ENCODE measurements around the gene SMTN.
A peak's percentile ranks its signal among the peaks of the same experiment; 100 is the strongest.

DNA sequence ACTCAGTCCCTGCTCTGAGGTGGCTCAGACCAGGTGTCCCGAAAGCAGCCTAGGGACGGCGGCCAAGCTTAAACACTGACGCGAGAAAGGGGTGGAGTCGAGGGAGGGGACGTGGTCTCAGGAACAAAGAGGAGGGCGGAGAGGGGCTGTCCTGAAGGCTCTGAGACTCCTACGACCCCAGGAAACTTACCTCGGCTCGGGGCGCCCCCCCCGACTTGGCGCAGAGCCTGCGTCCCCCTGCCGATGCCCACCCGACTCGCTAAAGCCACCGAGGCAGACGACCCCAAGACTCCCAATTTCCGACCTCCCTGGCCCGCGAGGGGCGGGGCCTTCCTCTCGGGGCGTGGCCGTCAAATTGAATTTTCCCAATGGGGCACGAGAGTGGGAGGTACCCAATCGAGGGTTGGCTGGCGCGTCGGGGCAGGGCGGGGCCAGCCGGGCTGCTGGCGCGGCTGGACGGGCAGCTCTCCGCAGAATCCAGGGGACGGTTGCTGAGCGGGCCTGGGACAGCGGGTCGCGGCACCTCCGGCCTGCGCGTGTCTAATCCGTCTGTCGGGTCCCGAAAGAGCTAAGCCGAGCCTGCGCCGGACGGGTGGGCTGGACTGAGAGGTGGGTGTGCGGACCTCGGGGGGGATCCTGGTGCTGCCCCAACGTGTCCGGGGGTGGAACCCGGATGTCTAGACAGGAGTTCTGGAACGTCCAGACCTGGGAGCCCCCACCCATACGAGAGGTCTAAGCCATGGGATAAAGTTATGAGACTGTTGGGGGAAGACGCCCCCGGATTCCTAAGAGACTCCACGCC is at the start of gene SMTN:
- TF ChIP-seq, protein P1, sequence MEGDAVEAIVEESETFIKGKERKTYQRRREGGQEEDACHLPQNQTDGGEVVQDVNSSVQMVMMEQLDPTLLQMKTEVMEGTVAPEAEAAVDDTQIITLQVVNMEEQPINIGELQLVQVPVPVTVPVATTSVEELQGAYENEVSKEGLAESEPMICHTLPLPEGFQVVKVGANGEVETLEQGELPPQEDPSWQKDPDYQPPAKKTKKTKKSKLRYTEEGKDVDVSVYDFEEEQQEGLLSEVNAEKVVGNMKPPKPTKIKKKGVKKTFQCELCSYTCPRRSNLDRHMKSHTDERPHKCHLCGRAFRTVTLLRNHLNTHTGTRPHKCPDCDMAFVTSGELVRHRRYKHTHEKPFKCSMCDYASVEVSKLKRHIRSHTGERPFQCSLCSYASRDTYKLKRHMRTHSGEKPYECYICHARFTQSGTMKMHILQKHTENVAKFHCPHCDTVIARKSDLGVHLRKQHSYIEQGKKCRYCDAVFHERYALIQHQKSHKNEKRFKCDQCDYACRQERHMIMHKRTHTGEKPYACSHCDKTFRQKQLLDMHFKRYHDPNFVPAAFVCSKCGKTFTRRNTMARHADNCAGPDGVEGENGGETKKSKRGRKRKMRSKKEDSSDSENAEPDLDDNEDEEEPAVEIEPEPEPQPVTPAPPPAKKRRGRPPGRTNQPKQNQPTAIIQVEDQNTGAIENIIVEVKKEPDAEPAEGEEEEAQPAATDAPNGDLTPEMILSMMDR (IDR thresholded peaks at IDR 0.05), result no peak
- TF ChIP-seq POLR2AphosphoS5 (IDR thresholded peaks at IDR 0.05) (peak; percentile 56 to 65 (median 59)), EP300 (IDR thresholded peaks at IDR 0.05) (no peak)

All from suprapubic skin (tissue), 4 donors.